Hepatocyte (in vitro differentiated cells): ENCODE results near the gene LHPP.
A peak's percentile ranks its signal among the peaks of the same experiment; 100 is the strongest.

ENCODE experiments used
- EZH2 ChIP-seq: fragments of 200-600 bp; sonication (generic); IDR thresholded peaks from 2 replicates; pipeline ENCODE4 v1.6.1; 2016; ENCODE audit warnings: antibody characterized with exemption, mild to moderate bottlenecking, borderline replicate concordance
- EZH2phosphoT487 ChIP-seq: fragments of 200-600 bp; sonication (generic); IDR thresholded peaks from one replicate; pipeline ENCODE4 v1.6.1; 2018; ENCODE audit warnings: antibody characterized with exemption, mild to moderate bottlenecking, low read depth, moderate library complexity; ENCODE audit not compliant: unreplicated experiment, severe bottlenecking
- TF ChIP-seq, protein P1 (sequence below): fragments of 200-600 bp; sonication (generic); IDR thresholded peaks from 2 replicates; pipeline ENCODE4 v1.5.1; 2016; ENCODE audit warnings: antibody characterized with exemption, mild to moderate bottlenecking; ENCODE audit not compliant: poor library complexity

DNA sequence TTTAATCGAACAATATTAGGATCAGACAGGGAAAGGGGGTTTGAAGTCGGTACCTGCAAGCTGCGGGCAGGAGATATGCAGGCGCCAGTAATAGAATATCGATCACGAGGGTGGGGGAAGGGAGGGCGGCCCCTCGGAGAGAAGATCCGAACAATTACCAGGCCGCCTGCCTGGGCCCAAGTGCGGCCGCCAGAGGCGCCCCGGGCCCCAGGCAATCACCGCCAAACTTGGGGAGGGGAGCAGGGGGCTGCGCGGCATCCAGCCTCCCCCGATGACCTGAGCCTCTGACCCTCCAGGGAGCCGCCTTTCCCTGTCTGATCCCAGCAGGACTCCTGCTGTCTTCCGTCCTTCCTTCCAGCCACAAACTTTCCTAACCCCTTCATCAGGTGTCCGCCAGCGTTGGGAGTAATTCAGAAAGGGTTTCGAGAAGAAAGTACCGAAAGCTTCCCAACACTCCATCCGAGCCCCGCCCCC, 12.9 kb upstream of the LHPP start:
- TF ChIP-seq, protein P1, sequence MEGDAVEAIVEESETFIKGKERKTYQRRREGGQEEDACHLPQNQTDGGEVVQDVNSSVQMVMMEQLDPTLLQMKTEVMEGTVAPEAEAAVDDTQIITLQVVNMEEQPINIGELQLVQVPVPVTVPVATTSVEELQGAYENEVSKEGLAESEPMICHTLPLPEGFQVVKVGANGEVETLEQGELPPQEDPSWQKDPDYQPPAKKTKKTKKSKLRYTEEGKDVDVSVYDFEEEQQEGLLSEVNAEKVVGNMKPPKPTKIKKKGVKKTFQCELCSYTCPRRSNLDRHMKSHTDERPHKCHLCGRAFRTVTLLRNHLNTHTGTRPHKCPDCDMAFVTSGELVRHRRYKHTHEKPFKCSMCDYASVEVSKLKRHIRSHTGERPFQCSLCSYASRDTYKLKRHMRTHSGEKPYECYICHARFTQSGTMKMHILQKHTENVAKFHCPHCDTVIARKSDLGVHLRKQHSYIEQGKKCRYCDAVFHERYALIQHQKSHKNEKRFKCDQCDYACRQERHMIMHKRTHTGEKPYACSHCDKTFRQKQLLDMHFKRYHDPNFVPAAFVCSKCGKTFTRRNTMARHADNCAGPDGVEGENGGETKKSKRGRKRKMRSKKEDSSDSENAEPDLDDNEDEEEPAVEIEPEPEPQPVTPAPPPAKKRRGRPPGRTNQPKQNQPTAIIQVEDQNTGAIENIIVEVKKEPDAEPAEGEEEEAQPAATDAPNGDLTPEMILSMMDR, result peak; percentile 6
- no peak for TF ChIP-seq EZH2phosphoT487
- no peak for TF ChIP-seq EZH2
